DMS53 treated with DMSO at 0.1 percent for 48 hours (cell line): ENCODE results near the gene MRRF.

ENCODE experiments used
- DNase-seq: peaks from one replicate; lab custom pipeline; 2025; ENCODE audit not compliant: unreplicated experiment; lab: John Stamatoyannopoulos, UW

MRRF gene

DNA sequence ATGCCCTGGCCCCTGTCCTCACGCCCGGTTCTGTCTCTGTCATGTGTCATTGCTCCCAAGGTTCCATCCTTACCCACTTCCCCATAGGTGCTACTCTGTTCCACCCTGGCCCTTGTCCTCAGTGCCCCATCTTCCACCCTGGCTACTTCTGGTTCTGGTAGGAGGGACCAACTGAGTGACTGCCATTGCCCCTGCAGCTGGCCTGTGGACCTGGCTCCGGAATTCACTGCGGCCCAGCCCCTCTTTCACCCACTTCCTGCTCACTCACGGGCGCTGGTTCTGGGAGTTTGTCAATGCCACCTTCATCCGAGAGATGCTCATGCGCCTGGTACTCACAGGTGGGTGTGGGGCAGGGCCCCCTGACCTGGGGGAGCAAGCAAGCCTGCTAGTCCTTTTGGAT, 113.6 kb downstream of the MRRF start:
- DNase-seq = no peak

DNA sequence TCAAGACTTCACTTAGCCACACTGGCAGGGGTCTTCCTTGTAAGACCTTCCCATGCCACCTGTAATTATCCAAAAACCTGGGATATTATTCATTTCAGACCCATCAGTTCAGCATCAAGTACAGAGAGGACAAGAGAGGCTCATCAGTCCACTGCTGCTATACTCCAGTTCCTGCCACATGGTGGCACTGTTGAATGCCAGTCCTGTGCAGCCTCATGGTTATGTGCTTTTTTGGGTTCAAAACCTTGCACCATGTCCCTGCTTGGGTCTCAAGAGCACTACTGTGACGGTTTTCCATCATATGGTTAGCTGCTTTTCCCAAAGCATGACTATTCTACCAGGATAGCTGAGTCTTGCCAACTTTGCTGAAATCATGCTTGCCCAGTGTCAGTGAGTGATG, 114.7 kb downstream of the MRRF start:
- no peak for DNase-seq

DNA sequence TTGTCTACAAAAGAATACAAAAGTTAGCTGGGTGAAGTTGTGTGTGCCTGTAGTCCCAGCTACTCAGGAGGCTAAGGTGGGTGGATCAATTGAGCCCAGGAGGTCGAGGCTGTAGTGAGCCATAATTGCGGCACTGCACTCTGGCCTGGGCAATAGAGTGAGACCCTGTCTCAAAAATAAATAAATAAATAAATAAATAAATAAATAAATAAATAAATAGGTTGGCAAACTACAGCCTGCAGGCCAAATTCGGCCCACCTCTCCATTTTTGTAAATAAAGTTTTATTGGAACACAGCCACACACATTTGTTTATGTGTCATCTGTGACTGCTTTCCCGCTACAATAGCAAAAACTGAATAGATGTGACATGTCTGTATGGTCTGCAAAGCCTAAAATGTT, 115.6 kb downstream of the MRRF start:
- DNase-seq = no peak
